GM19467 (cell line): ENCODE data around the gene PRRC1.
"Not testable (repeated sequence)": the region's sequence is repeated elsewhere in the genome, so short reads cannot be mapped to it uniquely, and the experiment has no call there.

Source experiments
- ATAC-seq: cut with Tn5 transposase; IDR thresholded peaks from one replicate; pipeline ENCODE4 v1.9.1; 2021; ENCODE audit warnings: mild to moderate bottlenecking, moderate library complexity; ENCODE audit not compliant: unreplicated experiment

PRRC1 gene

GRCh38 chr5:127540553-127540952 is 23.1 kb downstream of the PRRC1 start:
- not testable (repeated sequence) for ATAC-seq

- ATAC-seq: not testable (repeated sequence)
Measured at GRCh38 chr5:127545249-127545648, 27.8 kb downstream of the PRRC1 start.

GRCh38 chr5:127549551-127549950 is 32.1 kb downstream of the PRRC1 start:
- ATAC-seq: no peak

GRCh38 chr5:127550652-127551409 is 33.4 kb downstream of the PRRC1 start:
- ATAC-seq: no peak

GRCh38 chr5:127551410-127552041 is 34.1 kb downstream of the PRRC1 start:
- no peak for ATAC-seq

GRCh38 chr5:127555826-127556225 is 38.4 kb downstream of the PRRC1 start:
- ATAC-seq: no peak

GRCh38 chr5:127556609-127557334 is 39.3 kb downstream of the PRRC1 start:
- ATAC-seq: no peak

- ATAC-seq: no peak
Measured at GRCh38 chr5:127558273-127558672, 40.8 kb downstream of the PRRC1 start.

- no peak for ATAC-seq
Measured at GRCh38 chr5:127561254-127561653, 43.8 kb downstream of the PRRC1 start.

GRCh38 chr5:127562252-127562651 is 44.8 kb downstream of the PRRC1 start:
- ATAC-seq: no peak

GRCh38 chr5:127563136-127563535 is 45.7 kb downstream of the PRRC1 start:
- no peak for ATAC-seq

GRCh38 chr5:127564002-127564769 is 46.7 kb downstream of the PRRC1 start:
- ATAC-seq: peak; percentile 39

GRCh38 chr5:127565586-127566270 is 48.3 kb downstream of the PRRC1 start:
- ATAC-seq: no peak

GRCh38 chr5:127567026-127567768 is 49.8 kb downstream of the PRRC1 start:
- ATAC-seq: peak; percentile 69

- ATAC-seq: no peak
Measured at GRCh38 chr5:127568166-127568565, 50.7 kb downstream of the PRRC1 start.

- not testable (repeated sequence) for ATAC-seq
Measured at GRCh38 chr5:127569471-127569870, 52.0 kb downstream of the PRRC1 start.

GRCh38 chr5:127571314-127572131 is 54.1 kb downstream of the PRRC1 start:
- peak; percentile 51 for ATAC-seq

GRCh38 chr5:127572930-127573329 is 55.5 kb downstream of the PRRC1 start:
- ATAC-seq: no peak
